Right atrium auricular region (tissue), 2 donors: ENCODE measurements around the gene HSPD1. TPM values are rescaled to one million over a fixed set of nuclear protein-coding genes. Genes with fewer than 3 reads are reported as not detected.

Source experiments
- DNase-seq: peaks from one replicate; pipeline ENCODE4 v3.0.0-alpha.2; 2019; ENCODE audit warnings: low spot score
- H3K27ac ChIP-seq, 2 donors: fragments of 200-600 bp; sonication (generic); 1 replicate in 1 of 2; 2 replicates in 1 of 2; pipeline ENCODE4 v1.5.1; 2016 to 2019
- H3K27me3 ChIP-seq, 2 donors: fragments of 200-600 bp; sonication (generic); one replicate each; pipeline versions ENCODE4 v1.5.1 to v1.6.0; 2017 to 2019
- H3K36me3 ChIP-seq: fragments of 200-600 bp; sonication (generic); one replicate; pipeline ENCODE4 v1.5.1; 2016
- H3K4me1 ChIP-seq, 2 donors: fragments of 200-600 bp; sonication (generic); one replicate each; pipeline versions ENCODE4 v1.5.1 to v1.6.0; 2017 to 2019
- H3K4me3 ChIP-seq, 2 donors: fragments of 200-600 bp; sonication (generic); 1 replicate in 1 of 2; 2 replicates in 1 of 2; pipeline ENCODE4 v1.5.1; 2017 to 2019; ENCODE audit warnings: mild to moderate bottlenecking in 1 of 2, moderate library complexity in 1 of 2
- H3K9me3 ChIP-seq, 2 donors: fragments of 200-600 bp; sonication (generic); one replicate each; pipeline ENCODE4 v1.5.1; 2019
- CTCF ChIP-seq, 2 donors: fragments of 200-600 bp; sonication (generic); IDR thresholded peaks; one replicate each; pipeline ENCODE4 v1.5.1; 2019; ENCODE audit warnings: antibody characterized with exemption in 2 of 2
- total RNA-seq, 2 donors: library from RNA; depleted of rRNA; stranded (reverse); fragments of >200 nt; gene quantifications; one replicate each; pipeline ENCODE4 v1.1.0, GENCODE V29; 2016

Gene HSPD1
- total RNA-seq, 2 donors from 2014 or later = 70.0 to 96.0 TPM

GRCh38 chr2:197477797-197478196 lies 21.8 kb downstream of the HSPD1 start:
- no peak for TF ChIP-seq CTCF (IDR thresholded peaks at IDR 0.05)
- H3K27me3 ChIP-seq = no peaks in the 10 kb centered on the region
- H3K4me1 ChIP-seq = peaks cover 0 to 4% of the 10 kb centered on the region in 2 donors
- H3K27ac ChIP-seq = no peak overlapping the region
- no peak overlapping the region for H3K4me3 ChIP-seq
- no peak for DNase-seq
- no peaks in the 10 kb centered on the region for H3K9me3 ChIP-seq
- H3K36me3 ChIP-seq = peaks cover 54% of the 10 kb centered on the region

- peaks cover 87% of the 10 kb centered on the region for H3K36me3 ChIP-seq
- TF ChIP-seq CTCF (IDR thresholded peaks at IDR 0.05) = no peak
- no peak overlapping the region for H3K4me3 ChIP-seq
These were observed 27.5 kb downstream of the HSPD1 start for GRCh38 chr2:197472166-197472565.

GRCh38 chr2:197464175-197464574 lies 35.5 kb downstream of the HSPD1 start:
- H3K36me3 ChIP-seq = peaks cover 57% of the 10 kb centered on the region
- no peak for TF ChIP-seq CTCF (IDR thresholded peaks at IDR 0.05)
- no peak overlapping the region for H3K4me3 ChIP-seq
- DNase-seq = no peak
- H3K27me3 ChIP-seq = no peaks in the 10 kb centered on the region
- no peaks in the 10 kb centered on the region for H3K9me3 ChIP-seq
- peaks cover 0 to 20% of the 10 kb centered on the region in 2 donors for H3K4me1 ChIP-seq
- no peak overlapping the region for H3K27ac ChIP-seq

More at GRCh38 chr2:197472166-197472565, 27.5 kb downstream of the HSPD1 start:
- H3K27me3 ChIP-seq = no peaks in the 10 kb centered on the region
- DNase-seq = no peak
- no peaks in the 10 kb centered on the region for H3K9me3 ChIP-seq
- no peaks in the 10 kb centered on the region for H3K4me1 ChIP-seq
- H3K27ac ChIP-seq = no peak overlapping the region

GRCh38 chr2:197461057-197461456 lies 38.6 kb downstream of the HSPD1 start:
- H3K27ac ChIP-seq = no peak overlapping the region
- H3K9me3 ChIP-seq = no peaks in the 10 kb centered on the region
- DNase-seq = no peak
- peaks cover 28% of the 10 kb centered on the region for H3K36me3 ChIP-seq
- no peaks in the 10 kb centered on the region for H3K27me3 ChIP-seq
- H3K4me3 ChIP-seq = no peak overlapping the region
- no peak for TF ChIP-seq CTCF (IDR thresholded peaks at IDR 0.05)
- H3K4me1 ChIP-seq = peaks cover 0 to 25% of the 10 kb centered on the region in 2 donors

- Histone ChIP-seq H3K4me3 (no peak overlapping the region), H3K27me3 (no peaks in the 10 kb centered on the region), H3K4me1 (peaks cover 0 to 25% of the 10 kb centered on the region in 2 donors), H3K36me3 (peaks cover 24% of the 10 kb centered on the region), H3K9me3 (no peaks in the 10 kb centered on the region), H3K27ac (no peak overlapping the region)
- no peak for TF ChIP-seq CTCF (IDR thresholded peaks at IDR 0.05)
- DNase-seq = no peak
These were observed 39.0 kb downstream of the HSPD1 start for GRCh38 chr2:197460649-197461048.

GRCh38 chr2:197455428-197455827 lies 44.2 kb downstream of the HSPD1 start:
- H3K36me3 ChIP-seq = peaks cover 6% of the 10 kb centered on the region
- no peak for DNase-seq
- no peak for TF ChIP-seq CTCF (IDR thresholded peaks at IDR 0.05)
- H3K4me1 ChIP-seq = peaks cover 0 to 24% of the 10 kb centered on the region in 2 donors
- H3K27ac ChIP-seq = no peak overlapping the region
- H3K9me3 ChIP-seq = no peaks in the 10 kb centered on the region
- no peak overlapping the region for H3K4me3 ChIP-seq
- no peaks in the 10 kb centered on the region for H3K27me3 ChIP-seq
